Skeletal muscle tissue (tissue), 4 donors: ENCODE data around the gene LBR. TPM values are rescaled to one million over a fixed set of nuclear protein-coding genes. Genes with fewer than 3 reads are reported as not detected.

Experiments used
- H3K27ac ChIP-seq: one replicate; pipeline ENCODE4 v1.7.0; 2013; ENCODE audit warnings: mild to moderate bottlenecking, low read depth, low read length, inconsistent platforms
- H3K27me3 ChIP-seq, 3 donors: one replicate each; pipeline ENCODE4 v1.7.0; 2013; ENCODE audit warnings: low read length in 3 of 3; ENCODE audit not compliant: control insufficient read depth in 3 of 3, insufficient read depth in 3 of 3
- H3K36me3 ChIP-seq, 3 donors: one replicate each; pipeline ENCODE4 v1.7.0; 2013; ENCODE audit warnings: low read length in 3 of 3; ENCODE audit not compliant: control insufficient read depth in 3 of 3, insufficient read depth in 3 of 3
- H3K4me1 ChIP-seq, 3 donors: one replicate each; pipeline ENCODE4 v1.7.0; 2013; ENCODE audit warnings: low read length in 3 of 3, mild to moderate bottlenecking in 3 of 3; ENCODE audit not compliant: control insufficient read depth in 3 of 3, insufficient read depth in 3 of 3
- H3K4me3 ChIP-seq, 3 donors: one replicate each; pipeline ENCODE4 v1.7.0; 2013; ENCODE audit warnings: low read length in 3 of 3
- H3K9ac ChIP-seq, 3 donors: one replicate each; pipeline ENCODE4 v1.7.0; 2013; ENCODE audit warnings: low read length in 3 of 3, mild to moderate bottlenecking in 3 of 3, moderate library complexity in 2 of 3, low read depth in 1 of 3
- H3K9me3 ChIP-seq, 3 donors: one replicate each; pipeline ENCODE4 v1.7.0; 2013; ENCODE audit warnings: low read length in 3 of 3; ENCODE audit not compliant: control insufficient read depth in 3 of 3
- total RNA-seq: library from RNA; depleted of rRNA; stranded (reverse); fragments of >200 nt; gene quantifications from one replicate; pipeline ENCODE4 v1.2.3, GENCODE V29; 2014
- donor health status: Osteomylitis.

LBR gene
- total RNA-seq, 1 donor from 2014 or later, result 39.7 TPM

GRCh38 chr1:225422795-225423517, 4.9 kb downstream of the LBR start:
- H3K27me3 ChIP-seq, result no peaks in the 10 kb centered on the region
- H3K36me3 ChIP-seq, result peaks cover 6 to 16% (median 6%) of the 10 kb centered on the region in 3 donors
- no peak overlapping the region for H3K4me3 ChIP-seq
- peaks cover 15 to 26% (median 21%) of the 10 kb centered on the region in 3 donors for H3K4me1 ChIP-seq
- H3K9me3 ChIP-seq, result no peaks in the 10 kb centered on the region
- no peak overlapping the region for H3K27ac ChIP-seq
- no peak overlapping the region for H3K9ac ChIP-seq

DNA sequence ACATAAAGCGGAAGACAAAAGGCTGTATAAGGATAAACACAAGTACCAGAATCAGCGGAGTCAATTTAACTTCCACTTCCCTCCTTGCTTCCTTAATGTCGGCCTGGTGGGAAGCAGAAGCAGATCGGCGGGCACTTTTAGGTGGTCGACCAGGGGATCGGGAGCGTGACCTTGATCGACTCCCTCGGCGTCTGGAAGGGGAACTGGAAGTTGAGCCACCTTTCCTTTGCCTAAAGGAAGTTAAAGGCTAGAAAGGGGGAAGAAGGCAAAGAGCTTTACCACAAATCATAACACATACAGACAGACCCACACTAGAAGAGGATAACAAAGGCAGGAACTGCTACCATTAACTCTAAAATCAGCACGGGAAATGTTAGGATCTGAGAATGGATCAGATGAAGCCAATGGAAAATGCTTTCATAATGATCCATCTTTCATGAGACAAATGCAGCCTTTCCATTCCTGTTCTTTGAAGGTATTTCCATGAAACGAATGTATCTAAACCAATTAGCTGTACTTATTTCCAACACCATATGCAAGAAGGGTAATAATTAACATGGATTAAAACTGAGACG, 5.7 kb downstream of the LBR start:
- no peak overlapping the region for H3K9ac ChIP-seq
- no peaks in the 10 kb centered on the region for H3K9me3 ChIP-seq
- H3K27me3 ChIP-seq, result no peaks in the 10 kb centered on the region
- H3K4me1 ChIP-seq, result peaks cover 13 to 23% (median 21%) of the 10 kb centered on the region in 3 donors
- peaks cover 6 to 20% (median 6%) of the 10 kb centered on the region in 3 donors for H3K36me3 ChIP-seq
- H3K4me3 ChIP-seq, result no peak overlapping the region
- H3K27ac ChIP-seq, result no peak overlapping the region

DNA sequence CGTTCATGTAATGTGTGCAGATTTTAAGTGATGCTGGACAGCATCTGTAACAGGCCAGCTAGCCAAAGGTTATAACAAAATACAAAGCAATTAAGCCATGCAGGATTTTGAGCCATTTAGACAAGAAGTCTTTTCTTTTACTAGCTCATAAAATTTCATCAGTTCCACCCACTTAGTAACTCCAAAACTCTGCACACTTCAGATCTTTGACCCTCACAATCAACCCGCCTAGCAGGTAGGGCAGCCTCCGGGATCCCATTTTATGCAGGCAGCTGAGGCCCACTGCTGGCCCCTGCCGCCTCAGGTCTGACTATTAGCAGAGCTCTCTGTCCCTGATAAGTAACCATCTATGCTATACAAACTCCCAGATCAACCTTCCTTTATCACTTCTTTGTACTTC, 9.2 kb downstream of the LBR start:
- Histone ChIP-seq H3K4me1 (peaks cover 0 to 2% (median 0%) of the 10 kb centered on the region in 3 donors), H3K9ac (no peak overlapping the region), H3K9me3 (no peaks in the 10 kb centered on the region), H3K36me3 (peaks cover 13 to 33% (median 16%) of the 10 kb centered on the region in 3 donors), H3K4me3 (no peak overlapping the region), H3K27me3 (no peaks in the 10 kb centered on the region), H3K27ac (no peak overlapping the region)

DNA sequence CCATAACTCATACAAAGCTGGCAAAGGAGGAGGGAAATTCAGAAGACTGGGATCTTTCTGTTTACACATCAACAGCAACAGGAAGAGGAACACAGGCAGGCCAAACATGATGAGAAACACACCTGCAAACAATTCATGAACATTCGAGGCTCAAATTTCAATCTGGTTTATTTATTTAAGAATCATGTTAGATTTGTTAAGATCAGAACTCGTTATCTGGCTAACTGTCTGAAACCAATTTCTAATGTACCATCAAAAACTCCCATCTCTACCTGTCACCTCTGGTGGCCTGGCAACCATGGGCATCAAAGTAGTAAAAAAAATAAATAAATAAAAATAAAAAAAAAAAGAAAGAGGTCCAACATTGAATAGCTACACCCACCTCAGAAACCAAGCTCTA, 9.8 kb downstream of the LBR start:
- Histone ChIP-seq H3K27ac (no peak overlapping the region), H3K4me1 (no peaks in the 10 kb centered on the region), H3K4me3 (no peak overlapping the region), H3K27me3 (no peaks in the 10 kb centered on the region), H3K36me3 (peaks cover 13 to 34% (median 16%) of the 10 kb centered on the region in 3 donors), H3K9ac (no peak overlapping the region), H3K9me3 (no peaks in the 10 kb centered on the region)

DNA sequence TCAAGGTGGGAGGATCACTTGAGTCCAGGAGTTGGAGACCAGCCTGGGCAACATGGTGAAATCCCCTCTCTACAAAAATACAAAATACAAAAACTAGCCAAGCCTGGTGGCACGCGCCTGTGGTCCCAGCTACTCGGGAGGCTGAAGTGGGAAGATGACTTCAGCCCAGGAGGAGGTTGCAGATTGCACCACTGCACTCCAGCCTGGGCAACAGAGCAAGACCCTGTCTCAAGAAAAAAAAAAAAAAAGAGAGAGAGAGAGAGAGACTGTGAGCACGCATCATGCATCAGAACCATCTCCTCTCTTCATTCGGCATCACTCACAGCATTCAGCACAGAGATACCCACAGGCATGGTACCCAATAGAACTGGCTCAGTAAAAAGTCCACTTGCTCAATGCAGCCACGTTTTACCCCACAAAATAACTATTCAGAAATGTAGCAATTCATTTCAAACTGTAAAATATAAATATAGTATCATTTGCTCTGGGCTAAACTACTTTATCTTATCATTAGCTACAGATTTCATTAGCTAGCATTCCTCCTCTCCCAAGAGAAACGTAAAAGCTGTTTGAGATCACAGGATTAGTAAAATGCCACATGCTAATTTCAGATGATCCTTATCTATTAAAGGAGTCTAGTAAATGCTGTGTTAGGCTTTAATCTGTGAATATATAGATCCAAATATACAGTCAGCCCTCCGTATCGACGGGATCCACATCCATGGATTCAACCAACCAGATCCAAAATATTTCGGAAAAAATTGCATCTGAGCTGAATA, 11.7 kb downstream of the LBR start:
- Histone ChIP-seq H3K9ac (no peak overlapping the region), H3K9me3 (no peaks in the 10 kb centered on the region), H3K27me3 (no peaks in the 10 kb centered on the region), H3K4me3 (no peak overlapping the region), H3K4me1 (no peaks in the 10 kb centered on the region), H3K36me3 (peaks cover 15 to 41% (median 27%) of the 10 kb centered on the region in 3 donors), H3K27ac (no peak overlapping the region)

- no peaks in the 10 kb centered on the region for H3K9me3 ChIP-seq
- H3K36me3 ChIP-seq, result peaks cover 15 to 44% (median 32%) of the 10 kb centered on the region in 3 donors
- H3K27me3 ChIP-seq, result no peaks in the 10 kb centered on the region
- H3K9ac ChIP-seq, result no peak overlapping the region
- H3K27ac ChIP-seq, result no peak overlapping the region
- H3K4me1 ChIP-seq, result no peaks in the 10 kb centered on the region
- H3K4me3 ChIP-seq, result no peak overlapping the region
Observed at GRCh38 chr1:225415307-225415706, 12.5 kb downstream of the LBR start.

DNA sequence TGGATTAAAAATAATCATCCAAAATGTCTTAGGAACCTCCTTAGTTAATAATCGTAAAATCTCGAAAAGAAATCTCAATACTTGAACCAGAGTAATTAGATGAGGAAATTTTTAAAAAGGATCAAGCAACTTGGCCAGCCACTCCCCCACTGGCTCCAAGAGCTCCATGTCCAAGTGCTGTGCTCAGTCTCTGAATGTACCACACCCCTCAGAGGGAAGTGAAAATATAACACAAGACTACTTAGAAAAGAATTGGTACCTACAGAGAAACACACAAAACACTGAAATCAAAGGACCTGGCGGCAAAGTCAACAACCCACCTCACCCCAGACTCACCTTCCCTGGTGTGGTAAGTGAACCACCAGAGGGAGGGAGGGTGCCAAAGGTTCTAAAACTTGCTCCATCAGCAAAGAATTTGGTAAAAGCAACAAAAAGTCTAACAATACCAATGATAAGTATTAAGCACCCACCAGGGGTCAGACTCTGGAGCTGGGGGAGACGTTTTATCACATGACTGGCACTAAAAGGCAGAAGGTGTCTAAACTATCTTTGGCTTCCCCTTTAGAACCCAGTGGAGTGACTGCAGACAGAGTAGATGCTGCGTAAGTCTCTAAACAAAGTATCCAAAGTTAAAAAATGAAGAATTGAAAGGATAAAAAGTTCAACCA, 14.0 kb downstream of the LBR start:
- H3K9ac ChIP-seq, result no peak overlapping the region
- H3K36me3 ChIP-seq, result peaks cover 12 to 46% (median 36%) of the 10 kb centered on the region in 3 donors
- H3K4me3 ChIP-seq, result no peak overlapping the region
- no peak overlapping the region for H3K27ac ChIP-seq
- H3K4me1 ChIP-seq, result no peaks in the 10 kb centered on the region
- no peaks in the 10 kb centered on the region for H3K27me3 ChIP-seq
- H3K9me3 ChIP-seq, result no peaks in the 10 kb centered on the region

DNA sequence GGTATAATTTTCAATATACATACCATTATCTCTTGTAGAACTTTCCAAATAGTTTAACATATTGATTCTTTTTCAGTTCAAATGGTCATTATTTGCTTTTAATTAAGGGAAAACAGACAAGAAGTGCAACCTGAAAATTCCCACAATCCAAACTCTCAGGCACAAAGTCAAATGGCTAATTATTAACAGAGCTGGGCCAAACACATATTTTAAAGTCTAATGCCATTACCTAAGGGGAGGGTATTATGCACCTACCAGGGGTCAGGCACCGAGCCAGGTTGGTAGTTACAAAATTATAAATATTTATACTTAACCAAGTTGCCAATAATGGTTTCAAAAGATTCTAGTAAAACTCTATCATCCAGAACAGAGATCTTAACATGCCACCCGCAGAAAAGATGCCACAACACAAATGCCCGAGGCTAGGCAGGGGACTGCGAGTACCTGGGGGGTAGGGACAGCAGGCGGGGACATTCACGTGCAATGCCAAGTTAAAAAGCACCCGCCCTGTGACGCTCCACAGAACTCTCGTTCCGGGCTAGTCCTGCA, 15.0 kb downstream of the LBR start:
- Histone ChIP-seq H3K27ac (no peak overlapping the region), H3K9me3 (no peaks in the 10 kb centered on the region), H3K27me3 (no peaks in the 10 kb centered on the region), H3K9ac (no peak overlapping the region), H3K4me3 (no peak overlapping the region), H3K36me3 (peaks cover 9 to 43% (median 34%) of the 10 kb centered on the region in 3 donors), H3K4me1 (no peaks in the 10 kb centered on the region)

DNA sequence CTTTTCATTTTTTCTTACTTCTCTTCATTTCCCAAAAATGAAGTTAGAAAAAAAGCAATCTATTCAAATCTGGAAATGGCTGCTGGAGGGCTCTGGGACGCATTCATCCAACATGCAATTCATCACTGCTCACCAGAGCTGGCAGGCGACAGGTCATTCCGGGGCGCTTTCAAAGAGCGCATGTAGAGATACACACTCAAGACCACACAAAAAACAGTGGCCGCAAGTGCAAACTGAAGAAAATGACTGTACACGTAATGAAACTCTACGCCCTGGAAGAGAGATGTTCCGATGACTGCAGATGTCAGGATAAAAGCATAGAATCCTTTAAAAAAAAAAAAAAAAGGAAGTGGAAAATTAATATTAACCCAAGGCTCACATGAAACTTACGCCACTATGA, 15.5 kb downstream of the LBR start:
- H3K27ac ChIP-seq, result no peak overlapping the region
- H3K4me3 ChIP-seq, result no peak overlapping the region

More for the DNA sequence above, 15.5 kb downstream of the LBR start:
- Histone ChIP-seq H3K36me3 (peaks cover 9 to 43% (median 34%) of the 10 kb centered on the region in 3 donors), H3K9ac (no peak overlapping the region), H3K4me1 (no peaks in the 10 kb centered on the region), H3K9me3 (no peaks in the 10 kb centered on the region), H3K27me3 (no peaks in the 10 kb centered on the region)
